ENCODE data around the gene F2.

Gene F2

DNA sequence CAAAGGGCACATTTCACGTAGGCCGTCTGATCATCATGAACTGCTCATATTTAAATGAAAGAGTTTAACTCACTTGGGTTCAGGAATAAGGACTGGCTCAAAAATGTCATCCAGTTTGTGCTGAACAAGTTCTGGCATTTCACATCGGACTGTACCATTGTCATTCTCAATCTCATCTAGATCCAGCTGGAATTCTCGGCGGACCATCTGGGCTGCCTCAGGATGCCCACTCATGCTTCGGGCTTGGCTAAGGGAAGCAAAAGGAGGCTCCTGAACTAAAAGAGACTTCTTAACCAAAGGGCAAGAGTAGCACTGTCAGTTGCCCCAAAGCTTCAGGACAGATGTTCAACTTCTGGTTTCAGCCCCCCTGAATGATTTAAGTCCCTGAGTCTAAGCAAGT, 40.2 kb downstream of the F2 start:
- no peaks in the 10 kb centered on the region for H3K4me1 ChIP-seq (ENCODE audit: control insufficient read depth, low read length)
- no peak for TF ChIP-seq EZH2phosphoT487 (IDR thresholded peaks at IDR 0.05; ENCODE audit: borderline replicate concordance, low read length)
- no peaks in the 10 kb centered on the region for H3K9me3 ChIP-seq (ENCODE audit: control insufficient read depth, insufficient read depth, low read length)
- no peaks in the 10 kb centered on the region for H3K9me2 ChIP-seq (replicated peaks; ENCODE audit: control insufficient read depth, low read length)
- no peak overlapping the region for H3K4me3 ChIP-seq (ENCODE audit: low read length)
- H3K27me3 ChIP-seq (ENCODE audit: control insufficient read depth, low read length), result no peaks in the 10 kb centered on the region
- H3K36me3 ChIP-seq (ENCODE audit: control insufficient read depth, low read length), result peaks cover 93% of the 10 kb centered on the region
- no peak overlapping the region for H3K27ac ChIP-seq (ENCODE audit: low read depth, low read length)
- H3K4me2 ChIP-seq (ENCODE audit: low read length), result no peak overlapping the region
- H3F3A ChIP-seq (ENCODE audit: control insufficient read depth, insufficient read depth), result no peaks in the 10 kb centered on the region
- H4K20me1 ChIP-seq (ENCODE audit: control insufficient read depth, insufficient read depth, low read depth, low read length), result no peaks in the 10 kb centered on the region; the same call in 1 of the 2 replicates
- no peaks in the 10 kb centered on the region for H3K79me2 ChIP-seq (ENCODE audit: control insufficient read depth, low read length)

DNA sequence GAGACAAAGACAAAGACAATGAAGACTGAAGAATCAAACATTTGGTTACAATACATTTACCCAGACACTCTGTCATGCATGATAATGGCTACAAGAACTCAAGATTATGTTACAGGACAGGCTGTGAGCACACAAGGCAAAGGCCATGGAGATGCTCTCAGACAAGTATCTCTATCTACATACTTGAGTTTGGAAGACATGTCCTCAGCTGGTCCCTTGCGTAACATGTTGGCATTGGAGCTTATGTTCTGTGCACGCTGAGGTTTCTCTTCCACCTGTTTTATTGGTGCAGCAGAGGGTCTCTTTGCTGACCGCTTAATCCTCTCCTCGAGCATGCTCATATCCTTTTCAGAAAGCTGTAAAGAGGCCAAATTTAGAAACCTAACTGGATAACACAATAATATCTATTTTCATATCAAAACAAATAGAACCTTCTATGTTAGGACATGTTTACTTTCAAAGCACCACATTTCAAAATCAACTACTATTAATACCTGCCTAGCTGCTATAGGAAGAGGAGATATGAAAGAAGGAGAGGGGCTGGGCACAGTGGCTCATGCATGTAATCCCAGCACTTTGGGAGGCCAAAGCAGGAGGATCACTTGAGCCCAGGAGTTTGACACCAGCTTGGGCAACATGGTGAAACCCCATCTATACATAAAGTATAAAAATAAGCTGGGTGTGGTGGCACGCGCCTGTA, 41.6 kb downstream of the F2 start:
- Histone ChIP-seq H4K20me1 (ENCODE audit: control insufficient read depth, insufficient read depth, low read depth, low read length) (no peaks in the 10 kb centered on the region; the same call in 1 of the 2 replicates), H3K27ac (ENCODE audit: low read depth, low read length) (no peak overlapping the region), H3F3A (ENCODE audit: control insufficient read depth, insufficient read depth) (no peaks in the 10 kb centered on the region), H3K9me2 (replicated peaks; ENCODE audit: control insufficient read depth, low read length) (no peaks in the 10 kb centered on the region), H3K27me3 (ENCODE audit: control insufficient read depth, low read length) (no peaks in the 10 kb centered on the region), H3K9me3 (ENCODE audit: control insufficient read depth, insufficient read depth, low read length) (no peaks in the 10 kb centered on the region), H3K79me2 (ENCODE audit: control insufficient read depth, low read length) (no peaks in the 10 kb centered on the region), H3K4me1 (ENCODE audit: control insufficient read depth, low read length) (no peaks in the 10 kb centered on the region), H3K4me2 (ENCODE audit: low read length) (no peak overlapping the region), H3K4me3 (ENCODE audit: low read length) (no peak overlapping the region), H3K36me3 (ENCODE audit: control insufficient read depth, low read length) (peaks cover 87% of the 10 kb centered on the region)
- no peak for TF ChIP-seq EZH2phosphoT487 (IDR thresholded peaks at IDR 0.05; ENCODE audit: borderline replicate concordance, low read length)
- no peak for TF ChIP-seq CTCF (IDR thresholded peaks at IDR 0.05; ENCODE audit: low read depth, low read length, poor library complexity, severe bottlenecking)

DNA sequence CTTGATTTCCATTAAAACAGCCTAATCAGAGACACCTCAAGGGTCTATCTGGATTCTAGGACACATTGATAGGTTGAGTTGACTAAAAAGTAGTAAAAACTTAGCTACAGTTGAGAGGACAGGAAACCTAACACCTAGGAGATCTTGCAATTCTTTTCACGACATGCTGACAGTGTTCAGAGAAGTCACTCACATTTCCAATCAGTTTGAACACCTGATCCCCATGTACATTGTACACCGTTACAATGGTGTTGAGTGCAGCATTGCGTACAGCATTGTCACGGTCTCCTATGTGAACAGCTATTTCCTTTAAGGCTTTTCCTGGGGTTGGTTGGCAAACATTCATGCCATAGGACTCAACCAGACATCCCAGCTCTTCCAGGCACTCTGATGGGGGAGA, 42.8 kb downstream of the F2 start:
- Histone ChIP-seq H3K9me2 (replicated peaks; ENCODE audit: control insufficient read depth, low read length) (no peaks in the 10 kb centered on the region), H3F3A (ENCODE audit: control insufficient read depth, insufficient read depth) (no peaks in the 10 kb centered on the region), H3K27ac (ENCODE audit: low read depth, low read length) (no peak overlapping the region), H3K27me3 (ENCODE audit: control insufficient read depth, low read length) (no peaks in the 10 kb centered on the region), H3K4me2 (ENCODE audit: low read length) (no peak overlapping the region), H3K36me3 (ENCODE audit: control insufficient read depth, low read length) (peaks cover 86% of the 10 kb centered on the region), H3K79me2 (ENCODE audit: control insufficient read depth, low read length) (no peaks in the 10 kb centered on the region), H3K4me3 (ENCODE audit: low read length) (no peak overlapping the region), H3K4me1 (ENCODE audit: control insufficient read depth, low read length) (no peaks in the 10 kb centered on the region), H4K20me1 (ENCODE audit: control insufficient read depth, insufficient read depth, low read depth, low read length) (no peaks in the 10 kb centered on the region; the same call in 1 of the 2 replicates), H3K9me3 (ENCODE audit: control insufficient read depth, insufficient read depth, low read length) (no peaks in the 10 kb centered on the region)
- TF ChIP-seq CTCF (IDR thresholded peaks at IDR 0.05; ENCODE audit: low read depth, low read length, poor library complexity, severe bottlenecking) (no peak), EZH2phosphoT487 (IDR thresholded peaks at IDR 0.05; ENCODE audit: borderline replicate concordance, low read length) (no peak)

DNA sequence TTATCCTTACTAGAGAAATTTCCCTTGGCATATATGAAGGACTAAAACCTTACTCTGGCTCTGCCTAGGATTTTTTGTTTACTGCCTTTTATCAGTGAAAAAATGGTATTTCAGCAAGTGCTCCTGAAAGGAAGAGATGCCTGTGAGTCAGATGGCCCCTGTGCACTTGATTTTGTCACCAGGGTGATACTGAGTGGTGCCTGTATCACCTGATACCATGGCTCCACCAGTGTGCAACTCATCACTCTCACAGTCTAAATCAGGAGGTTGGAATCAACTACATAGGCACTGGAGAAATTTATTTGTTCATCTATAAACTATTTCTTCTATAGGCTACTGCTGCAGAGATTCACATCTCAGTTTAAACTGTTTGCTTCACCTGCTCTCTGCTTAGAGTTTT, 43.2 kb downstream of the F2 start:
- TF ChIP-seq CTCF (IDR thresholded peaks at IDR 0.05; ENCODE audit: low read depth, low read length, poor library complexity, severe bottlenecking), result no peak
- TF ChIP-seq EZH2phosphoT487 (IDR thresholded peaks at IDR 0.05; ENCODE audit: borderline replicate concordance, low read length), result no peak
- H3K79me2 ChIP-seq (ENCODE audit: control insufficient read depth, low read length), result no peaks in the 10 kb centered on the region

More for the DNA sequence above, 43.2 kb downstream of the F2 start:
- peaks cover 86% of the 10 kb centered on the region for H3K36me3 ChIP-seq (ENCODE audit: control insufficient read depth, low read length)
- no peak overlapping the region for H3K4me3 ChIP-seq (ENCODE audit: low read length)
- no peaks in the 10 kb centered on the region for H3K9me3 ChIP-seq (ENCODE audit: control insufficient read depth, insufficient read depth, low read length)
- no peak overlapping the region for H3K27ac ChIP-seq (ENCODE audit: low read depth, low read length)
- H3K27me3 ChIP-seq (ENCODE audit: control insufficient read depth, low read length), result no peaks in the 10 kb centered on the region
- H3K9me2 ChIP-seq (replicated peaks; ENCODE audit: control insufficient read depth, low read length), result no peaks in the 10 kb centered on the region
- no peak overlapping the region for H3K4me2 ChIP-seq (ENCODE audit: low read length)
- no peaks in the 10 kb centered on the region for H3F3A ChIP-seq (ENCODE audit: control insufficient read depth, insufficient read depth)
- H4K20me1 ChIP-seq (ENCODE audit: control insufficient read depth, insufficient read depth, low read depth, low read length), result no peaks in the 10 kb centered on the region; the same call in 1 of the 2 replicates
- H3K4me1 ChIP-seq (ENCODE audit: control insufficient read depth, low read length), result no peaks in the 10 kb centered on the region
